Activated T-cell treated with anti-CD3 and anti-CD28 coated beads, Interleukin-2, amount 50 U/mL, for 24 hours (primary cell): ENCODE results near the gene SAMD4B.
"Not testable (repeated sequence)": the region's sequence is repeated elsewhere in the genome, so short reads cannot be mapped to it uniquely, and the experiment has no call there.

Experiments
- DNase-seq: peaks from one replicate; pipeline ENCODE4 v3.0.0-alpha.2; 2020
- H3K27ac Mint-ChIP-seq: 2 replicates; pipeline ENCODE4 v1.8.0; 2020; ENCODE audit warnings: mild to moderate bottlenecking, mixed read lengths
- H3K27me3 Mint-ChIP-seq: 2 replicates; pipeline ENCODE4 v1.8.0; 2020; ENCODE audit warnings: mixed read lengths
- H3K36me3 Mint-ChIP-seq: 2 replicates; pipeline ENCODE4 v1.8.0; 2020; ENCODE audit warnings: low read depth, mixed read lengths
- H3K4me1 Mint-ChIP-seq: 2 replicates; pipeline ENCODE4 v1.8.0; 2020; ENCODE audit warnings: low read depth, mixed read lengths
- H3K4me3 Mint-ChIP-seq: 2 replicates; pipeline ENCODE4 v1.8.0; 2020; ENCODE audit warnings: mild to moderate bottlenecking, moderate library complexity, mixed read lengths
- H3K9me3 Mint-ChIP-seq: 2 replicates; pipeline ENCODE4 v1.8.0; 2020; ENCODE audit warnings: mixed read lengths

The SAMD4B gene

DNA sequence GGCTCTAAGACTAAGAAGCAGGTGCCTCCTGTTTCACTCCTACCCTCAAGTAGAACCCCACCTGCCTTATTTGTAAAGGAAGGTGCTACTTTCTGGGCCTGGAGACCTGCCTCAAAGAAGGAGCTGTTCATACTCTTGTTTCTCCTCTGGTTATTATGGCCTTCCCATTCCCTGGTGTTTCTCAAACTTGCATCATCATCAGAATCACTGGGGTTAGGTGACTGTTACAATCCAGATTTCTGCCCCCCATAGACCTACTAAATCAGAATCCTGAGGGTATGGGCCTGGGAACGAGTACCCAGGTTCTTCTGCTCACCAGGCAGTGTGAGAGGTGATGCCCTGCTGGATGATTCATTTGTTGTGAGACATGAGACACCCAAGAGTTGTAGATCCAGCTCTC is 18.4 kb downstream of the SAMD4B start:
- H3K27ac Mint-ChIP-seq = peak overlapping the region; percentile 27
- no peak for DNase-seq
- H3K9me3 Mint-ChIP-seq = no peaks in the 10 kb centered on the region
- H3K4me3 Mint-ChIP-seq = no peak overlapping the region
- peaks cover 13% of the 10 kb centered on the region for H3K4me1 Mint-ChIP-seq
- peaks cover 95% of the 10 kb centered on the region for H3K36me3 Mint-ChIP-seq
- H3K27me3 Mint-ChIP-seq = no peaks in the 10 kb centered on the region

DNA sequence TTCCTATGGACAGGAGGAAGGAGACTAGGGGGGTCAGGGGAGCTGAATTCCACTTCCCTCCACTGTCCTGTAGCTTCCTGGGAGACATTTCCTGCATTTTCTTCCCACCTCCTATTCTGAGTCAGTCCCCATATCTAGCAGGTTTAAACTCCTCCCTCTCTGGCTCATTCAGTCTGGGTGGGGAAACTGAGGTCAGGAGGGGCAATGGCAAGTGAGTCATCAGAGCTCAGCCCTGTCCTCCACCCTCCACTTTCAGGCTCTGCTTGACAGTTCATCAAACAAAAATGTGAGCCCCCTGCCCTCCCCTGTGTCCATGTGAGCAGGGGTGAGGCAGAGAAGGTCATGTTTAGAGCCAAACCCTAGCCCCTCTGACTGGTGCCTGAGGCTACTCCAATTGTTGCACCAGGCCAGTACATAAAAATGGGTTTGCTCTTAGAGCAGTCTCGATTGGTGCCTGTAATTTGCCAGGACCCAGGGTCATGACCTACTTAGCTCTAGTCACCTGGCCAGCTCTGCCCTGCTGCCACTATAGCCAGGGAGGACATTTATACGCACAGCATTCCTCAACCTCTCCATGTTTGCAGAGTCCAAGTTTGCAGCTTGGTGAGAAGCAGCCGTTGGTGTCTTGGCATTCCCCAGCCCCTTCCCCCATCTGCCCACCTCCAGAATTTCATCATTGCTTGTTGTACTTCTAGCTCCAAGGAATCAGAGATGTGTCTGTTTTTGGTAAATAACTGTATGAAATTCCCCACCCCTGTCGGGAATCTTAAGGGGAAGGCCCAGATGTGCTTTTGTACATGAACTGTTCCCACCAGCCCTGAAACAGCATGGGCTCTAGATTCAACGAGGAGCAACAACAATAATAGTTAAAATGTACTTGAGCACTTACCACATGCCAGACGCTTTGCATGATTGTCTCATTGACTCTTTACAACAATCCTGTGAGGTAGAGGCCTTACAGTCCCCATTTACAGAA is 20.7 kb downstream of the SAMD4B start:
- H3K4me3 Mint-ChIP-seq = no peak overlapping the region
- H3K36me3 Mint-ChIP-seq = peaks cover 80% of the 10 kb centered on the region
- H3K27me3 Mint-ChIP-seq = no peaks in the 10 kb centered on the region
- peaks cover 13% of the 10 kb centered on the region for H3K4me1 Mint-ChIP-seq
- no peaks in the 10 kb centered on the region for H3K9me3 Mint-ChIP-seq
- no peak for DNase-seq
- peak overlapping the region; percentile 64 for H3K27ac Mint-ChIP-seq

DNA sequence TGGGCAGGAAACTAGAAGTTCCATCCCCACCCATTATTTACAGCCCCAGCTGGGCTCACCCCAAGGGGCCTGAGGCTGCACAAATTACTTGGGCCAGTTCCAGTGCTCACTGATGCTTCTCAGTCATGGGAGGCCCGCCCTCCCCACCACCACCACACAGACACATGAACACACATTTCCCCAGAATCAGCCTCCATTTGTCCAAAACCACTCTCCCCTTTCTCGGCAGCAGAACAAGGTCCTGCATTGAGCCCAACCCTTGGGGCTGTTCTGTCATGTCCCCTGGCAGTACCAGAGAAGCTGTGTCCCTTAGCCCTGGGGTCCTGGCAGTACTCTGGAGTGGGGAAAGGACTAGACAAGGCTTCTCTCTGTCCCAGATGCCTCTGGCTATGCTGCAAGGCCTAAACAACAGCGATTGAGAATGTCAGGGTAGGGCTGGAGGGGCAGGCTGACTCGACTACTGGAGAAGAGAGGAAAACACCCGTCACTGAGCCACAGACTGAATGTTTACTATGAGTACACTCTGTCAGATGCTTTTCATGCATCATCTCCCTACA is 21.8 kb downstream of the SAMD4B start:
- Mint-ChIP-seq H3K4me3 (no peak overlapping the region), H3K27me3 (no peaks in the 10 kb centered on the region), H3K36me3 (peaks cover 78% of the 10 kb centered on the region), H3K9me3 (no peaks in the 10 kb centered on the region), H3K27ac (peak overlapping the region; percentile 71), H3K4me1 (peaks cover 13% of the 10 kb centered on the region)
- DNase-seq = no peak

DNA sequence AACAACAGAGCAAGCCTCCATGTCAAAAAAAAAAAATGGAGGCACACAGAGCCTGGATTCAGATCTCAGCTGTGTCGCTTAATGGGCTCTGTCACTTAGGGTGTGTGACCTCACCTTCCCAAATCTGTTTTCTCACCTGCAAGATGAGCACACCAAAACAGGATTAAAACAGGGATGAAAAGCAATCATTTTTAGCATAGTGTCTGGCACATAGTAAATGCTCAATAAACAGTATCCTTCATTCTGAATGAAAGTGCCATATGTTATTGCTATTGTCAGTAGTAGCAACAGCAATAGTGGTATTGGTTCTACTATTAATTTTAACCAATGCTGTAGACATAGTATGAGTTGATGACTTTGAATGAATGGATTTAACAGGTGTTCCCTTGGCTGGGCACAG is 23.3 kb downstream of the SAMD4B start:
- Mint-ChIP-seq H3K4me3 (no peak overlapping the region), H3K36me3 (peaks cover 80% of the 10 kb centered on the region), H3K27me3 (no peaks in the 10 kb centered on the region), H3K4me1 (peaks cover 13% of the 10 kb centered on the region), H3K27ac (no peak overlapping the region), H3K9me3 (no peaks in the 10 kb centered on the region)
- no peak for DNase-seq

DNA sequence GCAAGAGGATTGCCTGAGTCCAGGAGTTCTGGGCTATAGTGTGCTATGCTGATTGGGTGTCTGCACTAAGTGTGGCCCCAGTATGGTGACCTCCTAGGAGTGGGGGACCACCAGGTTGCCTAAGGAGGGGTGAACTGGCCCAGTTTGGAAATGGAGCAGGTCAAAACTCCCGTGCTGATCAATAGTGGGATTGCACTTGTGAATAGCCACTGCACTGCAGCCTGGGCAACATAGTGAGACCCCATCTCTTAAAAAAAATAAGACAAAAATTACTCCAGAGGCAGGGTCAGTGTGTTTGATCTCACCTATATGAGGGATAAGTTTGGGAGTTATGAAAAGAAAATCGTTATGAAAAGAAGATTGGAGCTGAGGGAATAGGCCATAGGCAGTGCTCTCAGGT is 27.0 kb downstream of the SAMD4B start:
- Mint-ChIP-seq H3K27me3 (no peaks in the 10 kb centered on the region), H3K27ac (no peak overlapping the region), H3K4me3 (no peak overlapping the region), H3K4me1 (peaks cover under 1% of the 10 kb centered on the region), H3K36me3 (peaks cover 72% of the 10 kb centered on the region), H3K9me3 (no peaks in the 10 kb centered on the region)
- DNase-seq = no peak

DNA sequence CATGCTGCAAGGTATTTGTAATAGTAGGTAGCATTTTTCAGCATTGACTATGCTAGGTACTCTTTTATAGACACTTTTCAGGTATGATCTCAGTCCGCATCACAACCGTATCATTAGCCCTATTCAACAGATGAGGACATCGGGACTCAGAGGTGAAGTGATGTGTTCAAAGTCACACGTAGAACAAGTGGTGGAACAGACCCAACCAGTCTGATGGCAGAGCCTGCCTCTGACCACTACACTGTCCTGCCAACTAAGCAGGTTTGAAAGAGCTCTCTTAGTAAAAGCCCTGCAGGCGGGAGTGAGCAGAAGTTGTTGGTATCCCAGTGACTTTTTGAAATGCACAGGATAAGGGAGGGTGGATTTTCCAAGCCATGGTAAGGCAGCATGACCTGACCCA is 28.5 kb downstream of the SAMD4B start:
- H3K27me3 Mint-ChIP-seq = no peaks in the 10 kb centered on the region
- no peaks in the 10 kb centered on the region for H3K4me1 Mint-ChIP-seq
- H3K9me3 Mint-ChIP-seq = no peaks in the 10 kb centered on the region
- peak overlapping the region; percentile 4 for H3K27ac Mint-ChIP-seq
- no peak for DNase-seq
- no peak overlapping the region for H3K4me3 Mint-ChIP-seq
- peaks cover 72% of the 10 kb centered on the region for H3K36me3 Mint-ChIP-seq

DNA sequence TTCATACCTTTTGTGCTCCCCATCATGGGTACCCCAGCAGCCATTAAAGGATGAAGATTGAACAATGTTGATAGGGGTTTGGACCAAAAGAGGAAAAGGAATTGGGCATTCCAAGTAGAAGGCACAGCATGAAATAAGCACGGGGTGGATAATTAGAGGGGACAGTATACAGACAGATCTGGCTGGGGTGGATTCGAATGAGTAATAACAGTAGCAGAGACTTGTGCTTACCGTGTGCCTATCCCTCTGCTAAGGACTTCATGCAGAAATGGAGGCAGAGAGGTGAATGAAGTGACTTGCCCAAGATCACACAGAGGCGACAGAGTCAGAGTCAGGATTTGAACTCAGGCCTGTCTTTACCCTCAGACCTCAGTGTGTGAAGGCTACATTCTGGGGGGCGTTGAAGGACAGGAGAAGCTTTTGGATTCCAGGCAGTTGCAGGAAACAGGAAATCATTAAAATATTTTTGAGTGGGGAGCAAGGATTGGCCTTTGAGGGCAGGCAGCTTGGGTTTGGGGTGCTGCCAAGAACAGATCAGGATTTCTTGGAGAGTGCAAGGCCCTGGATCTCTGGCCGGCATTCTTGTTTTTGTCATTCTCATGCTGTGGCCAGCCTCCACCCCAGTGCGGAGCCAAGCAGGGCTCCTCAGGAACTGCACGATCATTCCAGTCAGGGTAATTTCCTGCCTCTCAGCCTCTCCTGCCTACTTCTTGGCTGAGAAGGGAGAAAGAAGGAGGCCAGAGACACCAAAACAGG is 30.0 kb downstream of the SAMD4B start:
- Mint-ChIP-seq H3K4me3 (no peak overlapping the region), H3K4me1 (no peaks in the 10 kb centered on the region), H3K27me3 (no peaks in the 10 kb centered on the region), H3K9me3 (no peaks in the 10 kb centered on the region), H3K27ac (peak overlapping the region; percentile 48), H3K36me3 (peaks cover 80% of the 10 kb centered on the region)
- no peak for DNase-seq

DNA sequence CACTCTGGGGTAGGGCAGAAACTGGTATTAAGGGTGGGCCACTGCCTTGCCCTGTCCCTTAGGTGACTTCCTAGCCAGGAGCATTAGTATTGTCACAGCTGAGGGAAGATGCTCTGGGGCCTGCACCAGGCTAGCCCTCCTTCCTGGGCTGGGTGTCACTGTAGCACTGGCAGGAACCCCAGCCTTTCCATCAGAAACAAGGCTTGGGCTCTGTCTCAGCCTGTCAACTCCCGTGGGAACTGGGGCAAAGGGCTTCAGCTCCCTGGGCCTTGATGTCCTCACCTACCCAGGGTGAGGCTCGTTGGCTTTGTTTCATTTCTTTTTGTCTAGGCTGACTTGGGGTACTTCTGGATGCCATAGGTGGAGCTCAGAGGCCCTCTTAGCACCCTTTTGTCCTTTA is 30.7 kb downstream of the SAMD4B start:
- DNase-seq = no peak
- H3K4me3 Mint-ChIP-seq = no peak overlapping the region
- no peaks in the 10 kb centered on the region for H3K27me3 Mint-ChIP-seq
- H3K27ac Mint-ChIP-seq = peak overlapping the region; percentile 19
- H3K36me3 Mint-ChIP-seq = peaks cover 87% of the 10 kb centered on the region
- no peaks in the 10 kb centered on the region for H3K4me1 Mint-ChIP-seq
- H3K9me3 Mint-ChIP-seq = no peaks in the 10 kb centered on the region

DNA sequence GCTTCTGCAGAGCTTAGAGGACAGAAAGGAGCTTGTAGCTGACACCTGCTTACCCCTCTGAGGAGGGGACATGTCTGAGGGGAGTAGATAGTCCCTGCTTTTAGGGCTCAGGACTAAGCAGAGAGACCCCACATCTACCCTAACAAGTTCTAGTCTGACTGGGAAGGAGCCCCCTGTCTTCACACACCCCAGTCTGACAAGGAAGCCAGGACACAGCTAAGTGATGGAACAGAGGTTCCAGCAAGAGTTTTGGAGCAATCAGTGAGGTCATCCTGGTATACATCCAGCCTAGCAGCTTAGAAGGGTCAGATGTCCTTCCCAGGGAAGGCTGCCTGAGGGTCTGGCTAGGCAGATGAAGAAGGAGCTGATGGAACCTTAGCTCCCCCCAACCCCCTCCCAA is 33.7 kb downstream of the SAMD4B start:
- Mint-ChIP-seq H3K4me3 (no peak overlapping the region), H3K4me1 (no peaks in the 10 kb centered on the region), H3K27me3 (no peaks in the 10 kb centered on the region), H3K36me3 (peaks cover 86% of the 10 kb centered on the region), H3K27ac (peak overlapping the region; percentile 13), H3K9me3 (no peaks in the 10 kb centered on the region)
- DNase-seq = no peak

DNA sequence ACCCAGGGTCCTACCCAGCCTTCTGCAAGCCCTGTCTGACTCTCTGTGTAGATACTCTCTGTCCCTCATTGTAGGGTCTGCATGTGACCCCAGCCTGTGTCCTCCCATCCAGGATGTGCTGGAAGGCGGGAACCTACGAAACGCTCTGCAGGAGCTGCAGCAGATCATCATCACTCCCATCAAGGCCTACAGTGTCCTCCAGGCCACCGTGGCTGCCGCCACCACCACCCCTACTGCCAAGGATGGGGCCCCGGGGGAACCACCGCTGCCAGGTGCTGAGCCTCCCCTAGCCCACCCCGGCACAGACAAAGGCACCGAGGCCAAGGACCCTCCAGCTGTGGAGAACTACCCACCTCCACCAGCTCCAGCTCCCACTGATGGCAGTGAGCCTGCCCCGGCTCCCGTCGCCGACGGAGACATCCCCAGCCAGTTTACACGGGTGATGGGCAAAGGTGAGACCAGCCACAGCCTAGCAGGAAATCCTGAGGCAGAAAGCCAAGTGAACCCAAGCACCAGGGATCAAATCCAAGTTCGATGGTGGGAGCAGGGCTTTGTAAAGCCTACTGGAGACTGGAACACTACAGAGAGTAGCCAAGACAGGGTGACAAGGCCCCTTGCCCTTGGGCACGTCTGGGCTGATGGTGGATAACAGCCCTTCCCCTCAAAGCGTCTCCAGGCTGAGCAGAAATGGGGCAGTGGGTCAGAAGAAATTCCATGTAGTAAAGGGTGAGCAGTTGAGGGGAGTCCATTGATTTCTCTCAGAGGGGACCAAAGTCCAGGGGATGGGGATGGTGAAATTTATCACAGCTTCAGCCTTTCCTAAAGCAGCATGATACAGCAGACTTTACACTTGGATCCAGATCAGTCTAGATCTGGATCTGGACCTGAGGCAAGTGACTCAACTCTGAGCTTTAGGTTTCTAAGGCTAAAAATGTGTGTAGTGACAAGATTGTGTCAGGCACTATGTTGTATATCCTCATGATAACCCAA is 35.4 kb downstream of the SAMD4B start:
- peak overlapping the region; percentile 48 for H3K27ac Mint-ChIP-seq

DNA sequence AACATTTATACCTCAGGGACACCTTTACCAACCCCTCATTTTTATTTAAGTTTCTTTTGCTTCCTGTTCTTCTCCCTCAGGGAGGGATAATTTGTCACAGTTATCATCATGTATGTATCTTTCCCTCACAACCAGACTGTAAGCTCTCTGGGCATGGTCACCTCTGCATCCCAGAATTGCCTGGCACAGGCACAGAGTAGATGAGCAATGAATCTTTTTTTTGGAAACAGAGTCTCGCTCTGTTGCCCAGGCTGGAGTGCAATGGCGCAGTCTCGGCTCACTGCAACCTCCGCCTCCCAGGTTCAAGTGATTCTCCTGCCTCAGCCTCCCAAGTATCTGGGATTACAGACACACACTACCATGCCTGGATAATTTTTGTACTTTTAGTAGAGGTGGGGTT is 37.1 kb downstream of the SAMD4B start:
- not testable (repeated sequence) for H3K9me3 Mint-ChIP-seq, DNase-seq, H3K4me1 Mint-ChIP-seq, H3K27me3 Mint-ChIP-seq, H3K4me3 Mint-ChIP-seq
- Mint-ChIP-seq H3K27ac (peak overlapping the region; percentile 73), H3K36me3 (peaks cover 95% of the 10 kb centered on the region)

More for the DNA sequence above, 35.4 kb downstream of the SAMD4B start:
- no peak for DNase-seq
- Mint-ChIP-seq H3K9me3 (no peaks in the 10 kb centered on the region), H3K27me3 (no peaks in the 10 kb centered on the region), H3K36me3 (peaks cover 88% of the 10 kb centered on the region), H3K4me3 (no peak overlapping the region), H3K4me1 (no peaks in the 10 kb centered on the region)

DNA sequence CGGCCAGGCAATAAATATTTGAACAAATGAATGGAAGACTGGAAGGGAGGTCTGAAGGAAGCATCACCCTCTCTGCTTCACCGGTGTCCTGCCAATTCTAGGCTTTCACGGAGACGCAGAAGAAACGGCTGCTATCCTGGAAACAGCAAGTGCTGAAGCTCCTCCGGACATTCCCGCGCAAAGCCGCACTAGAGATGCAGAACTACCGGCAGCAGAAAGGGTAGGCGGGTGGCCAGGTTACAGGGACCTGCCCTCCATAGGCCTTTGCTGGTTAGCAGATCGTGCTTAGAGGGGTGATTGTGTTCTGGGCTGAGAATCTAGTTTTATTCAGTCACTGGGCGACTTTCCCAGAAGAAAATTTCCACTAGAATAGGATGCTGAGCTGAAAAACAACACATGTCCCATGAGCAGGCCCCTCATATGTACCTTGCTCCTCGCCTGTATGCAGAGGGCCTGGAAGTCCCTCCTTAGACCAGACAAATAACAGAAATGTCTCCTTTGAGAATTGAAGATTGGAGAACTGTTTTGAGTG is 37.7 kb downstream of the SAMD4B start:
- Mint-ChIP-seq H3K9me3 (no peaks in the 10 kb centered on the region), H3K27me3 (no peaks in the 10 kb centered on the region), H3K27ac (no peak overlapping the region), H3K4me1 (no peaks in the 10 kb centered on the region), H3K36me3 (peaks cover 94% of the 10 kb centered on the region), H3K4me3 (no peak overlapping the region)
- no peak for DNase-seq

DNA sequence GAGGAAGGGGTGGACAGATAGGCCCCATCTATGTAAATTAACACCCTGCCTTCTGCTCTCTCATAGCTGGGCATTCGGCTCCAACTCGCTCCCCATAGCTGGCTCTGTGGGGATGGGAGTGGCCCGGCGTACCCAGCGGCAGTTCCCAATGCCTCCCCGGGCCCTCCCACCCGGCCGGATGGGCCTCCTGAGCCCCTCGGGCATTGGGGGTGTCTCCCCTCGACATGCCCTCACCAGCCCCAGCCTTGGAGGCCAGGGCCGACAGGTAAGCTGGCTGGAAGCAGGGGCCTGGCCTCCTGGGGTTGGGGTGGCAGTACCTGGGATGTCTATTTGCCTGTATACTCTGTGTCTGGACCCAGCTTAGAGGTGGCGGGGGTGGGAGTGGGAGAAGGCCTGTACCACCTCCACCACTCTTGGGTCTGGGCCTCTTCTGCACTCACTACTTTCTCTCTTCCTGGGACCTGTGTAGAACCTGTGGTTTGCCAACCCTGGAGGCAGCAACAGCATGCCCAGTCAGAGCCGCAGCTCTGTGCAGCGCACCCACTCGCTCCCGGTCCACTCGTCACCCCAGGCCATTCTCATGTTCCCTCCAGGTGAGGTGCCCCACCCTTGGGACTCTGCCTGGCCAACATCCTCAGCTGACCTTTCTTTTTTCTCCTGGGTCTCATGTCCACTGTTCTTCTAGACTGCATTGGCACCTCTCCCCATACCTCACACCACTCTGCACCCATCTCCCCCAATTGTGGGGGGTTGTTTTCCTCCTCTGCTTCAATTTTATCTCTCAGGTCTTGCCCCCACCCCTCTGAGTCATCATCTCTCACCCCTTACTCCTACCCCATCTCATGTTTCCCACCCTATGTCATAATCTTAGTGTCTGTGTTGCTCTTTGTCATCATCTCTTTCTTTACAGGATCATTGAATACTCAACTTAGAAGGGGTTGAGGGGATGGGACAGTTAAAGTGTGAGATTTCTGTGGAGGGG is 38.6 kb downstream of the SAMD4B start:
- no peaks in the 10 kb centered on the region for H3K9me3 Mint-ChIP-seq
- no peak overlapping the region for H3K4me3 Mint-ChIP-seq
- no peak for DNase-seq
- H3K27ac Mint-ChIP-seq = peak overlapping the region; percentile 57
- H3K27me3 Mint-ChIP-seq = no peaks in the 10 kb centered on the region
- peaks cover 94% of the 10 kb centered on the region for H3K36me3 Mint-ChIP-seq
- no peaks in the 10 kb centered on the region for H3K4me1 Mint-ChIP-seq
